ENCODE data around the gene REEP1.
A peak's percentile ranks its signal among the peaks of the same experiment; 100 is the strongest.

REEP1 gene, protein sequence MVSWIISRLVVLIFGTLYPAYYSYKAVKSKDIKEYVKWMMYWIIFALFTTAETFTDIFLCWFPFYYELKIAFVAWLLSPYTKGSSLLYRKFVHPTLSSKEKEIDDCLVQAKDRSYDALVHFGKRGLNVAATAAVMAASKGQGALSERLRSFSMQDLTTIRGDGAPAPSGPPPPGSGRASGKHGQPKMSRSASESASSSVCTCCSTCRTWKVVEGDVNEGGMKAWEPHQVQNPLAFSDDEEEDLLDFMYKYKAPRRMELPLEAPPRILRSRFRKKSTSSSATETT

GRCh38 chr2:86337244-86337835, at the start of gene REEP1:
Gene REEP1, minus strand, starts transcription at chr2:86337626. Its CDS starts 116 bp downstream, at chr2:86337510.
- H3K9ac ChIP-seq (ENCODE audit: low read length): no peak within 1 kb of the TSS
- H3K4me1 ChIP-seq (ENCODE audit: control insufficient read depth, insufficient read depth, low read length): peaks cover 3% of the 10 kb centered on the region
- H3K4me3 ChIP-seq (ENCODE audit: low read length): peak within 1 kb of the TSS; percentile 64
- H3K36me3 ChIP-seq (ENCODE audit: control insufficient read depth, insufficient read depth, low read length): no peaks in the 10 kb centered on the region
- H3K27ac ChIP-seq (ENCODE audit: low read depth, low read length): peak within 1 kb of the TSS; percentile 79
- no peaks in the 10 kb centered on the region for H3K27me3 ChIP-seq (ENCODE audit: control insufficient read depth, insufficient read depth, low read length)

DNA sequence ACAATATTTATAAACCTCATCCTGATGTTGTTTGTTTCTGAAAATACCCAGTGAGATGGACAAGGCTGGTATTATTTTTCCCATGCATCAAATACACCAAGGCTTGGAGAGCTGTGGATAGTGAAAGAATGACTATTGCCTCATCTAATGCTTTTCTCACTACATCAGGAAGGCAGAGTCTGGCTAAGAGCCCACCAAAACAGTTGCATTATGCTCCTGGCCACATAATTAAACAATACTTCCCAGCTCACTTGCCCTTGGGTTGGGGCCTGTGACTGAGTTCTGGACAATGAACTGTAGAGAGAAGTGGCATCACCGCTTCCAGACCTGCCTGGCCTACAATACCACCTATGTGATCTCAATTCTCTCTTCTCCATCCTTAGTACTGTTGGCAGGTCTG, 46.4 kb upstream of the REEP1 start:
- no peaks in the 10 kb centered on the region for H3K27me3 ChIP-seq (ENCODE audit: control insufficient read depth, insufficient read depth, low read length)
- no peak overlapping the region for H3K4me3 ChIP-seq (ENCODE audit: low read length)
- no peak overlapping the region for H3K9ac ChIP-seq (ENCODE audit: low read length)
- no peaks in the 10 kb centered on the region for H3K36me3 ChIP-seq (ENCODE audit: control insufficient read depth, insufficient read depth, low read length)
- no peaks in the 10 kb centered on the region for H3K4me1 ChIP-seq (ENCODE audit: control insufficient read depth, insufficient read depth, low read length)
- no peak overlapping the region for H3K27ac ChIP-seq (ENCODE audit: low read depth, low read length)

DNA sequence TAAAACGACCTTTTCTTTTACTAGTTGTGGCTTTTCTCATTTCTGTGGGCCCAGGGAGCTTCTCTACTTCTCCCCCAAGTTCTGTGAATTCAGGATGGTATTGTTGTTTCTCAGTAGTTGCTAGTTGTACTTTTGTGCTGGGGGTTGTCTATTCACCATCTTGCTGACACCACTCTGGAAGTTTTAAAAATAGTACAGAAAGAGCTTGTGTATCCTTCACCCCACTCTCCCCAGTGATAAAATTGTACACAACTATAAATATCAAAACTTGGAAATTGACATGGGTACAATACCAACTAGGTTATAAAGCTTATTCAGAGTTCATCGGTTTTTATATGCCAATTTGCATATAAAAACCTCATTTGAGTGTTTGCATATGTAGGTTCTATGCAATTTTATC, 45.3 kb upstream of the REEP1 start:
- Histone ChIP-seq H3K36me3 (ENCODE audit: control insufficient read depth, insufficient read depth, low read length) (no peaks in the 10 kb centered on the region), H3K27ac (ENCODE audit: low read depth, low read length) (no peak overlapping the region), H3K4me1 (ENCODE audit: control insufficient read depth, insufficient read depth, low read length) (no peaks in the 10 kb centered on the region), H3K9ac (ENCODE audit: low read length) (no peak overlapping the region), H3K27me3 (ENCODE audit: control insufficient read depth, insufficient read depth, low read length) (no peaks in the 10 kb centered on the region), H3K4me3 (ENCODE audit: low read length) (no peak overlapping the region)

DNA sequence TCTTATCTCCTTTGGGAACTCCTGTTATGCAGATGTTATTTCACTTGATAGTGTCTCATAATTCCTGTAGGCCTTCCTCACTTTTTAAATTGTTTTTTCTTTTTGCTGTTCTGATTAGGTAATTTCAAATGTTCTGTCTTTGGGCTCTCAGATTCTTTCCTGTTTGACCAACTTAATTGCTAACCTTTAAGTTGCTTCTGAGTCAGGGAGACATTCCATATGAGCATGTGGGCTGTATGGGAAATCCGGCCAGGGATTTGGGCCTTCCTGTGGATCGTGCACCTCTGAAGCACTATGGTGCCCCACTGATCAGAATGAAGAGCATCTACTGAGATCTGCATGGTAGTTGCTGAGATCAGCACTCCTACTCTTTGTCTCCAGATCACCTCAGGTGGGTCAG, 44.7 kb upstream of the REEP1 start:
- Histone ChIP-seq H3K4me1 (ENCODE audit: control insufficient read depth, insufficient read depth, low read length) (no peaks in the 10 kb centered on the region), H3K9ac (ENCODE audit: low read length) (no peak overlapping the region), H3K36me3 (ENCODE audit: control insufficient read depth, insufficient read depth, low read length) (no peaks in the 10 kb centered on the region), H3K27me3 (ENCODE audit: control insufficient read depth, insufficient read depth, low read length) (no peaks in the 10 kb centered on the region), H3K27ac (ENCODE audit: low read depth, low read length) (no peak overlapping the region), H3K4me3 (ENCODE audit: low read length) (no peak overlapping the region)

- no peak overlapping the region for H3K4me3 ChIP-seq (ENCODE audit: low read length)
Observed at GRCh38 chr2:86378469-86378868, 41.0 kb upstream of the REEP1 start.

GRCh38 chr2:86375623-86376022, 38.2 kb upstream of the REEP1 start:
- H3K36me3 ChIP-seq (ENCODE audit: control insufficient read depth, insufficient read depth, low read length): no peaks in the 10 kb centered on the region
- H3K27me3 ChIP-seq (ENCODE audit: control insufficient read depth, insufficient read depth, low read length): no peaks in the 10 kb centered on the region
- H3K9ac ChIP-seq (ENCODE audit: low read length): no peak overlapping the region
- H3K4me1 ChIP-seq (ENCODE audit: control insufficient read depth, insufficient read depth, low read length): peaks cover 2% of the 10 kb centered on the region
- H3K4me3 ChIP-seq (ENCODE audit: low read length): no peak overlapping the region
- no peak overlapping the region for H3K27ac ChIP-seq (ENCODE audit: low read depth, low read length)

More at GRCh38 chr2:86378469-86378868, 41.0 kb upstream of the REEP1 start:
- Histone ChIP-seq H3K27me3 (ENCODE audit: control insufficient read depth, insufficient read depth, low read length) (no peaks in the 10 kb centered on the region), H3K9ac (ENCODE audit: low read length) (no peak overlapping the region), H3K4me1 (ENCODE audit: control insufficient read depth, insufficient read depth, low read length) (no peaks in the 10 kb centered on the region), H3K36me3 (ENCODE audit: control insufficient read depth, insufficient read depth, low read length) (no peaks in the 10 kb centered on the region), H3K27ac (ENCODE audit: low read depth, low read length) (no peak overlapping the region)

DNA sequence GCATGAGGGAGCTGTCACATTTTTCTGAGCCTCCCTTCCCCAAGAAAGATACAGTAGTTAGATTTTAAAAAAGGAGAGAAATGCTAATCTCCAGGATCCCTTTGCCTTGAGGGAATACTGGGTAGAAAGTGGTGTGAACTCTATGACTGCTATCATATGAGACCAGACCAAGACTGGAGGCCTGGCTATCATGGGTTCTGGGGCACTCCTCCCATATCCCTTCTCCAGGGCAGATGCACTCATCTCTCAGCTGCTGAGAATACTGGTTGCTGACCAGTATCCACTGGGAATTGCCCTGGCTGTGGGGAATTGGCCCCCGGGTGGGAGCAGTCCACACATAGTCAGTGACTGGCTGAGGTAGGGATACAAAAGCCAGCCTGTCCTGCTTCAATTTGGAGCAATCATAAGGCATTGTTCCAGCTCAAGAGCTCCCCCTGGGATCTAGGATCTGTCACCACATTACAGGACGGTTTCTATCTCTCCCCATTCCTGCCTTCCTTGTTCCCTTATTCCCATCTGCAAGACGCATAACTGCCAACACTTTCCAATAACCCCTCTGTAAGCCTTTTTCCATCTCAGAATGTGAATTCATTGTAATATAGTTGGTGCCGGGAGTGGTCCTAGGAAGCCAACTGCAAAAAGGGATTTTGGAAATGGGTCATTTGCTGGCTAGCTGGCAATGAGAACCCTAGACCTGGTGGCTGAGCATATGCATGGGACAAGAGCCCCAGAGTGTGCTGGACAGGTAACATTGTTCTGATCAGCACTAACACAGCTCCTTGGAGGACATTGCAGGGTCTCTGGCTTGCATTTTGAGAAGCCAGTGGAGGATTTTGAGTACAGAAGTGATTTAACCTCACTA, 35.4 kb upstream of the REEP1 start:
- Histone ChIP-seq H3K27ac (ENCODE audit: low read depth, low read length) (no peak overlapping the region), H3K27me3 (ENCODE audit: control insufficient read depth, insufficient read depth, low read length) (no peaks in the 10 kb centered on the region), H3K36me3 (ENCODE audit: control insufficient read depth, insufficient read depth, low read length) (no peaks in the 10 kb centered on the region), H3K4me3 (ENCODE audit: low read length) (no peak overlapping the region), H3K9ac (ENCODE audit: low read length) (no peak overlapping the region), H3K4me1 (ENCODE audit: control insufficient read depth, insufficient read depth, low read length) (peaks cover 2% of the 10 kb centered on the region)

DNA sequence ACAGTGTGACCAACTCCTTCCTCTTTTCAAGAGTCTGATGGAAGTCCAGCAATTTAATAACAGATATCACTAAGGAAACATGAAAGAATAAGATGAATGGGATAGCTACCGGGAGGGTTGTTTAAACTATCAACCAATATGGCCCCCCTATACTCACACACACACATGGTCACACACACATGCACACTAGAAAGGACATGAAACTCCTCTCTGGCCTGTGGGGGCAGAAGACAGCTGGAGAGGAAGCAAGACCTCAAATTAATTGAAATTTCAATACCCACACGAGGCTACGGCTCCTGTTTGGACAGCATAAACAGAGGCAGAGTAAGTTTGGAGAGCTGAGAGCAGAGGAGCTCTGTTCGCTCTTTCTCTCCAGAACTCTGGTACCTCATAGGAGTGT, 34.7 kb upstream of the REEP1 start:
- Histone ChIP-seq H3K27ac (ENCODE audit: low read depth, low read length) (no peak overlapping the region), H3K36me3 (ENCODE audit: control insufficient read depth, insufficient read depth, low read length) (no peaks in the 10 kb centered on the region), H3K27me3 (ENCODE audit: control insufficient read depth, insufficient read depth, low read length) (no peaks in the 10 kb centered on the region), H3K4me1 (ENCODE audit: control insufficient read depth, insufficient read depth, low read length) (peaks cover 2% of the 10 kb centered on the region), H3K4me3 (ENCODE audit: low read length) (no peak overlapping the region), H3K9ac (ENCODE audit: low read length) (no peak overlapping the region)

DNA sequence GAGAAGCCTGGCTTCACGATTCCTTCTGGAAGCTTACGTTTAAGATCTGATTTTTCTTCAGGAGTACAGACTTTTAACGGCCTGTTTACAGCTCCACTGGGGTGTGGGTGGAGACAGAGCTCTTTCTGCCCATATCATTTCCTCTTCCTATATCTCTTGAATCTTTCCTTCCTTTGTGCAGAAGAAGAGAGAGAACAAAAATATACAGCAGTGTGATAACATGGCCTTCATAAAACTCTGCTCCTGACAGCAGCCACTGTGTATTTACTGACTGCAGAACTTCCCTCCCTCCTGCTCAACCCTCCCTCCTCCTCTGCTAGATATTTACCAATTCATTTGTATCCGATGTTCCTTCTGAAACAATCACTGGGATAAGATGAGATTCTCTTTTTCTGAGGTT, 34.1 kb upstream of the REEP1 start:
- H3K4me1 ChIP-seq (ENCODE audit: control insufficient read depth, insufficient read depth, low read length): peaks cover 2% of the 10 kb centered on the region
- no peaks in the 10 kb centered on the region for H3K36me3 ChIP-seq (ENCODE audit: control insufficient read depth, insufficient read depth, low read length)
- H3K27ac ChIP-seq (ENCODE audit: low read depth, low read length): peak overlapping the region; percentile 59
- H3K27me3 ChIP-seq (ENCODE audit: control insufficient read depth, insufficient read depth, low read length): no peaks in the 10 kb centered on the region
- H3K9ac ChIP-seq (ENCODE audit: low read length): no peak overlapping the region
- H3K4me3 ChIP-seq (ENCODE audit: low read length): no peak overlapping the region

DNA sequence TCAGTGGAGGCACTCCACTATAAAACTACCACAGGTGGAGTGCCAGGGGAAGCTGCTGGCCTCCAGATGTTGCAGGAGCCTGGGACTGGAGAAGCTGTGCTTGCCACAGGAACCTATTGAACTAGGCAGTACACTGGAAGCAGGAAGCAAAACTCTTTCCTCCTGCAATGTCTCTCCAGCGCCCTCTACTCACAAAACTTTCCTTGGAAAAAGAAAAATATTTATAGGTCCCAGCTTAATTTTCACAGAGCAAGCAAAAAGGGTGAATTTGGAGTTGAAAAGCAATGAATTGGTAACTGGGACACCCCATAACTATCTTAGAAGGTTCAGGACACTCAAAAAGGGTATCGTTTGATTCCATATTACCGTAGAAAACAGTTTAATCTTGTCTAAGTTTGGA, 33.2 kb upstream of the REEP1 start:
- no peak overlapping the region for H3K4me3 ChIP-seq (ENCODE audit: low read length)
- no peak overlapping the region for H3K27ac ChIP-seq (ENCODE audit: low read depth, low read length)
- H3K36me3 ChIP-seq (ENCODE audit: control insufficient read depth, insufficient read depth, low read length): no peaks in the 10 kb centered on the region
- H3K9ac ChIP-seq (ENCODE audit: low read length): no peak overlapping the region
- H3K27me3 ChIP-seq (ENCODE audit: control insufficient read depth, insufficient read depth, low read length): no peaks in the 10 kb centered on the region
- H3K4me1 ChIP-seq (ENCODE audit: control insufficient read depth, insufficient read depth, low read length): peaks cover 2% of the 10 kb centered on the region

- Histone ChIP-seq H3K27me3 (ENCODE audit: control insufficient read depth, insufficient read depth, low read length) (no peaks in the 10 kb centered on the region), H3K27ac (ENCODE audit: low read depth, low read length) (no peak overlapping the region), H3K9ac (ENCODE audit: low read length) (no peak overlapping the region)
Observed at GRCh38 chr2:86368161-86368824, 30.9 kb upstream of the REEP1 start.

GRCh38 chr2:86367499-86367777, 30.0 kb upstream of the REEP1 start:
- H3K36me3 ChIP-seq (ENCODE audit: control insufficient read depth, insufficient read depth, low read length): no peaks in the 10 kb centered on the region
- no peak overlapping the region for H3K27ac ChIP-seq (ENCODE audit: low read depth, low read length)
- no peak overlapping the region for H3K4me3 ChIP-seq (ENCODE audit: low read length)
- no peak overlapping the region for H3K9ac ChIP-seq (ENCODE audit: low read length)
- no peaks in the 10 kb centered on the region for H3K27me3 ChIP-seq (ENCODE audit: control insufficient read depth, insufficient read depth, low read length)
- no peaks in the 10 kb centered on the region for H3K4me1 ChIP-seq (ENCODE audit: control insufficient read depth, insufficient read depth, low read length)

More at GRCh38 chr2:86368161-86368824, 30.9 kb upstream of the REEP1 start:
- H3K4me3 ChIP-seq (ENCODE audit: low read length): peak overlapping the region; percentile 22
- no peaks in the 10 kb centered on the region for H3K36me3 ChIP-seq (ENCODE audit: control insufficient read depth, insufficient read depth, low read length)
- H3K4me1 ChIP-seq (ENCODE audit: control insufficient read depth, insufficient read depth, low read length): peaks cover 2% of the 10 kb centered on the region

All from rectal smooth muscle tissue (tissue), 1 donor.